ENCODE data around the gene ACSL3. TPM values are rescaled to one million over a fixed set of nuclear protein-coding genes. Genes with fewer than 3 reads are reported as not detected.

ACSL3 gene
- polyA plus RNA-seq, 1 donor from 2014 or later: 119 TPM

GRCh38 chr2:222928335-222928734 is 67.5 kb downstream of the ACSL3 start:
- H3K79me2 ChIP-seq (replicated peaks; ENCODE audit: insufficient read depth, low read length): no peaks in the 10 kb centered on the region
- H3K27ac ChIP-seq (ENCODE audit: low read length): no peak overlapping the region
- H3K36me3 ChIP-seq (ENCODE audit: insufficient read depth, low read length): peaks cover 7% of the 10 kb centered on the region
- H3K27me3 ChIP-seq (ENCODE audit: insufficient read depth, low read depth, low read length): no peaks in the 10 kb centered on the region
- TF ChIP-seq EP300 (conservative IDR thresholded peaks at IDR 0.05; ENCODE audit: poor library complexity, severe bottlenecking) (no peak), EZH2 (IDR thresholded peaks at IDR 0.05; ENCODE audit: borderline replicate concordance, insufficient read depth, low read length, poor library complexity, severe bottlenecking) (no peak), MXI1 (conservative IDR thresholded peaks at IDR 0.05; ENCODE audit: poor library complexity, severe bottlenecking) (no peak), SMC3 (conservative IDR thresholded peaks at IDR 0.05; ENCODE audit: poor library complexity) (no peak), TAF1 (IDR thresholded peaks at IDR 0.05; ENCODE audit: low read depth) (no peak), POLR2AphosphoS5 (IDR thresholded peaks at IDR 0.05) (no peak), RAD21 (conservative IDR thresholded peaks at IDR 0.05) (no peak), REST (IDR thresholded peaks at IDR 0.05; ENCODE audit: borderline replicate concordance) (no peak), CTCF (IDR thresholded peaks at IDR 0.05; ENCODE audit: poor library complexity, severe bottlenecking) (no peak)
- no peaks in the 10 kb centered on the region for H4K20me1 ChIP-seq (ENCODE audit: insufficient read depth)
- no peak overlapping the region for H3K4me2 ChIP-seq (ENCODE audit: low read length)
- H3K9ac ChIP-seq (ENCODE audit: low read length): no peak overlapping the region
- H2AFZ ChIP-seq (ENCODE audit: low read depth, low read length): no peak overlapping the region
- no peaks in the 10 kb centered on the region for H3K9me2 ChIP-seq (ENCODE audit: insufficient read depth, low read length)
- no peaks in the 10 kb centered on the region for H3F3A ChIP-seq (ENCODE audit: insufficient read depth, low read length, poor library complexity, severe bottlenecking)
- H3K4me3 ChIP-seq (ENCODE audit: low read length): no peak overlapping the region
- no peaks in the 10 kb centered on the region for H3K9me3 ChIP-seq (ENCODE audit: low read length)

- Histone ChIP-seq H3K4me3 (ENCODE audit: low read length) (no peak overlapping the region), H3K9me3 (ENCODE audit: low read length) (no peaks in the 10 kb centered on the region), H3K27me3 (ENCODE audit: insufficient read depth, low read depth, low read length) (no peaks in the 10 kb centered on the region), H3F3A (ENCODE audit: insufficient read depth, low read length, poor library complexity, severe bottlenecking) (no peaks in the 10 kb centered on the region), H3K36me3 (ENCODE audit: insufficient read depth, low read length) (peaks cover 20% of the 10 kb centered on the region), H3K9me2 (ENCODE audit: insufficient read depth, low read length) (no peaks in the 10 kb centered on the region), H3K9ac (ENCODE audit: low read length) (no peak overlapping the region), H4K20me1 (ENCODE audit: insufficient read depth) (no peaks in the 10 kb centered on the region), H3K27ac (ENCODE audit: low read length) (no peak overlapping the region), H3K79me2 (replicated peaks; ENCODE audit: insufficient read depth, low read length) (no peaks in the 10 kb centered on the region), H2AFZ (ENCODE audit: low read depth, low read length) (no peak overlapping the region), H3K4me2 (ENCODE audit: low read length) (no peak overlapping the region)
- no peak for TF ChIP-seq CTCF (IDR thresholded peaks at IDR 0.05; ENCODE audit: poor library complexity, severe bottlenecking)
- no peak for TF ChIP-seq REST (IDR thresholded peaks at IDR 0.05; ENCODE audit: borderline replicate concordance)
- no peak for TF ChIP-seq MXI1 (conservative IDR thresholded peaks at IDR 0.05; ENCODE audit: poor library complexity, severe bottlenecking)
- no peak for TF ChIP-seq EP300 (conservative IDR thresholded peaks at IDR 0.05; ENCODE audit: poor library complexity, severe bottlenecking)
- TF ChIP-seq EZH2 (IDR thresholded peaks at IDR 0.05; ENCODE audit: borderline replicate concordance, insufficient read depth, low read length, poor library complexity, severe bottlenecking): no peak
- no peak for TF ChIP-seq TAF1 (IDR thresholded peaks at IDR 0.05; ENCODE audit: low read depth)
- no peak for TF ChIP-seq SMC3 (conservative IDR thresholded peaks at IDR 0.05; ENCODE audit: poor library complexity)
- TF ChIP-seq RAD21 (conservative IDR thresholded peaks at IDR 0.05): no peak
- no peak for TF ChIP-seq POLR2AphosphoS5 (IDR thresholded peaks at IDR 0.05)
These were observed 70.0 kb downstream of the ACSL3 start for GRCh38 chr2:222930862-222931261.

Data from neural cell (in vitro differentiated cells).